Measurements from ENCODE around the gene HSDL1. TPM values are rescaled to one million over a fixed set of nuclear protein-coding genes. Genes with fewer than 3 reads are reported as not detected.
A peak's percentile ranks its signal among the peaks of the same experiment; 100 is the strongest.

HSDL1 gene
- total RNA-seq, 4 donors from 2014 or later: 10.1 to 19.2 (median 13.3) TPM

GRCh38 chr16:84150926-84151325 lies 5.9 kb upstream of the HSDL1 start:
- Histone ChIP-seq H3K4me1 (no peaks in the 10 kb centered on the region), H3K27ac (no peak overlapping the region), H3K27me3 (peaks cover 22% of the 10 kb centered on the region), H3K9me3 (no peaks in the 10 kb centered on the region), H3K36me3 (no peaks in the 10 kb centered on the region), H3K4me3 (no peak overlapping the region)
- no peak for ATAC-seq
- 63 to 64% methylated on average over 2 of the region's 3 CpGs for WGBS, 2 donors (ENCODE audit: low coverage in 1 of 2)
- TF ChIP-seq POLR2A (IDR thresholded peaks at IDR 0.05) (no peak), EP300 (IDR thresholded peaks at IDR 0.05) (no peak), POLR2AphosphoS5 (IDR thresholded peaks at IDR 0.05) (no peak), CTCF (IDR thresholded peaks at IDR 0.05) (no peak)

DNA sequence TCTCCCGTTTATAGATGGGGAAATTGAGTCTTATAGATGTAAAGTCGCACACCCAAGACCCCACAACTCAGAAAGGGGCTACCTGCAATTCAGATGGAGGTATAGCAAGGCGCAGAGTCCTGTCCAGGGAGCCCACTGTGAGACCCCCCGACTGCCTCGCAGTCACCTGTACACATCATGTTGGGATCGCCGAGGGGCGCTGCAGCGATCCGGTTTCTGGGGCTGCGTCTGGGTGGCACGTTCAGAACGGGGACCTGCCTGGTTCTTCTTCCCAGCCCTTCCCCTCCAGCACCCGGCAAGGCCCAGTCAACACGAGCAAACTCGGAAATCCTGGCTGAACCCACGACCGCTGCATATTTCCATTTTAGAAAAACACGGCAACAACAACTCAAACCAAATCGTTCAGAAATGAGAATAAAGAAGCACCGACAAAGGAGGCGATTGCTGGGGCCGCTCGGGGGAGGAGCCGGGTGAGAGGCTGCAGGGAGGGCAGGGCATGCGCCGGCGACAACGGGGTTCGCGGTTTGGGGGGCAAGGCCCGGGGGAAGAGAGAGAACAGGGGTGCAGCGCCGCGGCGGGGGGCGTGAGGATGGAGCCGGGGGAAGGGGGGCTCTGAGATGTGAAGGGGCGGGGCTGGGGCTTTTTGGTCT lies 643 bp downstream of the HSDL1 start:
- peak in 1 of 4 experiments; percentile 16 for TF ChIP-seq CTCF (IDR thresholded peaks at IDR 0.05)
- TF ChIP-seq POLR2A (IDR thresholded peaks at IDR 0.05): no peak
- no peak for TF ChIP-seq POLR2AphosphoS5 (IDR thresholded peaks at IDR 0.05)
- no peak for TF ChIP-seq EP300 (IDR thresholded peaks at IDR 0.05)
- H3K27me3 ChIP-seq: peaks cover 4% of the 10 kb centered on the region
- H3K4me3 ChIP-seq: peak overlapping the region; percentile 75 to 98
- H3K27ac ChIP-seq: peak overlapping the region in 3 of 4 donors; percentile 79 to 83 (median 82)
- 0% methylated on average over 4 to 10 of the region's 39 CpGs for WGBS, 2 donors (ENCODE audit: low coverage in 1 of 2)
- ATAC-seq: peak; percentile 6
- no peaks in the 10 kb centered on the region for H3K9me3 ChIP-seq
- H3K4me1 ChIP-seq: peaks cover 0 to 20% (median 0%) of the 10 kb centered on the region in 3 donors
- no peaks in the 10 kb centered on the region for H3K36me3 ChIP-seq

GRCh38 chr16:84143784-84144199 lies 1.2 kb downstream of the HSDL1 start:
- Histone ChIP-seq H3K9me3 (no peaks in the 10 kb centered on the region), H3K4me3 (peak overlapping the region in 1 of 2 donors; percentile 98), H3K27me3 (no peaks in the 10 kb centered on the region), H3K27ac (peak overlapping the region in 1 of 4 donors; percentile 83), H3K36me3 (no peaks in the 10 kb centered on the region), H3K4me1 (peaks cover 0 to 20% (median 0%) of the 10 kb centered on the region in 3 donors)
- 8 to 30% methylated on average over 5 to 13 of the region's 13 CpGs for WGBS, 2 donors (ENCODE audit: low coverage in 1 of 2)
- TF ChIP-seq POLR2A (IDR thresholded peaks at IDR 0.05) (no peak), CTCF (IDR thresholded peaks at IDR 0.05) (no peak), EP300 (IDR thresholded peaks at IDR 0.05) (no peak), POLR2AphosphoS5 (IDR thresholded peaks at IDR 0.05) (no peak)
- no peak for ATAC-seq

DNA sequence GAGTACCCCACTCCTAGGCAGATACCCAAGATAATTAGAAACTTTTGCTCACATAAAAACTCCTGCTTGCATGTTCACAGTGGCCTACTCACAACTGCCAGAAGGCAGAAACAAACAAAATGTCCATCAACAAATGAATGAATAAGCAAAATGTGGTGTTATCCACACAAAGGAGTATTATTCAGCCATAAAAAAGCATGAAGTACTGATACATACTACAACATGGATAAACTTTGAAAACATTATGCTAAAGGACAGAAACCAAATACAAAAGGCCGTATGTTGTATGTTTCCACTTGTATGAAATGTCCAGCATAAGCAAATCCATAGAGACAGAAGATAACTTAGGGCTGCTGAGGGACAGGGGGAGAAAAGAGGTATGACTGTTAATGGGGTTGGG lies 1.9 kb downstream of the HSDL1 start:
- no peaks in the 10 kb centered on the region for H3K27me3 ChIP-seq
- peaks cover 0 to 20% (median 0%) of the 10 kb centered on the region in 3 donors for H3K4me1 ChIP-seq
- H3K4me3 ChIP-seq: no peak overlapping the region
- no peak for ATAC-seq
- no peak overlapping the region for H3K27ac ChIP-seq
- WGBS, 2 donors (ENCODE audit: low coverage in 1 of 2): 100% methylated on average over 1 of the region's 1 CpG
- H3K36me3 ChIP-seq: no peaks in the 10 kb centered on the region
- no peak for TF ChIP-seq CTCF (IDR thresholded peaks at IDR 0.05)
- TF ChIP-seq POLR2A (IDR thresholded peaks at IDR 0.05): no peak
- no peak for TF ChIP-seq POLR2AphosphoS5 (IDR thresholded peaks at IDR 0.05)
- no peak for TF ChIP-seq EP300 (IDR thresholded peaks at IDR 0.05)
- H3K9me3 ChIP-seq: no peaks in the 10 kb centered on the region

DNA sequence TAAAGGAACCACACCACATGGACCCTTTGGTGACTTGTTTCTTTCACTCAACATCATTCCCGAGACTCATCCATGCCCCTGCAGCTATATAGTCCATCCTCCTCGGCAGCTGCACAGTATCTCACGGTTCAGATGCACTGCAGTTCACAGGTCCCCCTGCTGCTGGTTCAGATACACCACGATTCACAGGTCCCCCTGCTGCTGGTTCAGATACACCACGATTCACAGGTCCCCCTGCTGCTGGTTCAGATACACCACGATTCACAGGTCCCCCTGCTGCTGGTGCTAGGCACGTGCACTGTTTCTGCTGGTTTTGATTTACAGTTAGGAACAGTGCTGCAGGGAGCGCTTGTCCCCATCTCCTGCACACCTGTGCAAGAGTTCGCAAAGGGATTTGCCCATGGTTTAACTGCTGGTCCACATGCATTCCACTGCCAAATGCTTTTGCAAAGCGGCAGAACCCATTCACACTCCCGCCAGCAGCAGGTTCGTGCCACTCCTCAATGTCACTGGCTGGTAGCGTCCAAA lies 3.8 kb downstream of the HSDL1 start:
- TF ChIP-seq POLR2A (IDR thresholded peaks at IDR 0.05) (no peak), POLR2AphosphoS5 (IDR thresholded peaks at IDR 0.05) (no peak), EP300 (IDR thresholded peaks at IDR 0.05) (no peak), CTCF (IDR thresholded peaks at IDR 0.05) (no peak)
- Histone ChIP-seq H3K4me3 (no peak overlapping the region), H3K4me1 (peaks cover 0 to 20% (median 0%) of the 10 kb centered on the region in 3 donors), H3K27me3 (no peaks in the 10 kb centered on the region), H3K27ac (no peak overlapping the region), H3K9me3 (no peaks in the 10 kb centered on the region), H3K36me3 (no peaks in the 10 kb centered on the region)
- WGBS, 2 donors (ENCODE audit: low coverage in 1 of 2): 79 to 89% methylated on average over 6 to 9 of the region's 13 CpGs
- no peak for ATAC-seq
